HepG2 (cell line): ENCODE measurements around the gene STPG4. TPM values are rescaled to one million over a fixed set of nuclear protein-coding genes. Genes with fewer than 3 reads are reported as not detected.

Experiments
- AKAP8 ChIP-seq: sonication (generic); formaldehyde crosslinking; IDR thresholded peaks from 2 replicates; pipeline ENCODE4 v1.5.1; 2020; ENCODE audit warnings: mild to moderate bottlenecking, missing genetic modification reagents
- ARNTL ChIP-seq: sonication (generic); formaldehyde crosslinking; IDR thresholded peaks from 2 replicates; pipeline ENCODE4 v1.4.0; 2020; ENCODE audit warnings: mild to moderate bottlenecking, missing genetic modification reagents
- GPN1 ChIP-seq: sonication (generic); formaldehyde crosslinking; IDR thresholded peaks from 2 replicates; pipeline ENCODE4 v1.5.1; 2020; ENCODE audit warnings: missing genetic modification reagents, borderline replicate concordance
- HDAC2 ChIP-seq: sonication (generic); formaldehyde crosslinking; IDR thresholded peaks from 2 replicates; pipeline ENCODE4 v1.4.0; 2020; ENCODE audit warnings: missing genetic modification reagents
- HHEX ChIP-seq: IDR thresholded peaks from 2 replicates; pipeline ENCODE4 v1.6.1; 2016; ENCODE audit warnings: control low read depth
- NCOA1 ChIP-seq: sonication (generic); formaldehyde crosslinking; IDR thresholded peaks from 2 replicates; pipeline ENCODE4 v1.9.0; 2021; ENCODE audit warnings: missing genetic modification reagents
- NFKB2 ChIP-seq: sonication (generic); formaldehyde crosslinking; IDR thresholded peaks from 2 replicates; pipeline ENCODE4 v1.4.0; 2020; ENCODE audit warnings: missing genetic modification reagents, borderline replicate concordance
- PCBP2 ChIP-seq: fragments of 200-400 bp; formaldehyde crosslinking; optimal IDR thresholded peaks from 2 replicates; pipeline ENCODE3; 2018; ENCODE audit warnings: low read length, low read depth; ENCODE audit not compliant: poor library complexity, severe bottlenecking
- STAT5B ChIP-seq: sonication (generic); formaldehyde crosslinking; IDR thresholded peaks from 2 replicates; pipeline ENCODE4 v1.4.0; 2020; ENCODE audit warnings: missing genetic modification reagents
- ZNF10 ChIP-seq: sonication (generic); formaldehyde crosslinking; IDR thresholded peaks from 2 replicates; pipeline ENCODE4 v1.4.0; 2020; ENCODE audit warnings: mild to moderate bottlenecking, low read depth, missing genetic modification reagents, borderline replicate concordance
- ZNF136 ChIP-seq: sonication (generic); formaldehyde crosslinking; IDR thresholded peaks from 2 replicates; pipeline ENCODE4 v1.8.1; 2022; ENCODE audit warnings: low read depth, mild to moderate bottlenecking, moderate library complexity, missing genetic modification reagents
- ZNF225 ChIP-seq: sonication (generic); formaldehyde crosslinking; IDR thresholded peaks from 2 replicates; pipeline ENCODE4 v1.4.0; 2020; ENCODE audit warnings: mild to moderate bottlenecking, missing genetic modification reagents
- ZNF546 ChIP-seq: sonication (generic); formaldehyde crosslinking; conservative IDR thresholded peaks from 2 replicates; pipeline ENCODE4 v1.8.1; 2023; ENCODE audit warnings: mild to moderate bottlenecking, missing genetic modification reagents
- ZNF562 ChIP-seq: sonication (generic); formaldehyde crosslinking; IDR thresholded peaks from 2 replicates; pipeline ENCODE4 v1.8.0; 2022; ENCODE audit warnings: missing genetic modification reagents, borderline replicate concordance
- ZNF678 ChIP-seq: sonication (generic); formaldehyde crosslinking; IDR thresholded peaks from 2 replicates; pipeline ENCODE4 v1.4.0; 2020; ENCODE audit warnings: mild to moderate bottlenecking, missing genetic modification reagents
- ZNF713 ChIP-seq: sonication (generic); formaldehyde crosslinking; IDR thresholded peaks from 2 replicates; pipeline ENCODE4 v1.4.0; 2020; ENCODE audit warnings: mild to moderate bottlenecking, missing genetic modification reagents
- ZNF746 ChIP-seq: sonication (generic); formaldehyde crosslinking; IDR thresholded peaks from 2 replicates; pipeline ENCODE4 v1.8.0; 2022; ENCODE audit warnings: mild to moderate bottlenecking, missing genetic modification reagents
- ZNF83 ChIP-seq: sonication (generic); formaldehyde crosslinking; IDR thresholded peaks from 2 replicates; pipeline ENCODE4 v1.4.0; 2020; ENCODE audit warnings: missing genetic modification reagents, mild to moderate bottlenecking, borderline replicate concordance
- ZNF839 ChIP-seq: sonication (generic); formaldehyde crosslinking; IDR thresholded peaks from 2 replicates; pipeline ENCODE4 v1.4.0; 2020; ENCODE audit warnings: missing genetic modification reagents, mild to moderate bottlenecking, borderline replicate concordance
- polyA plus RNA-seq, 8 experiments: library from polyadenylated mRNA; depleted of rRNA in 3 of 8; stranded (reverse) in 7 of 8; unstranded in 1 of 8; fragments of >200 nt; fragmentation: Illumina TruSeq in 4 of 8; extraction: Trizol in 4 of 8; gene quantifications; 2 replicates each; pipeline versions ENCODE4 v1.2.1 to v1.2.3, GENCODE V29; 2011 to 2016; ENCODE audit warnings: low read depth in 4 of 8, missing spikeins in 1 of 8, mixed read lengths in 1 of 8; ENCODE audit not compliant: insufficient read depth in 1 of 8
- total RNA-seq, 5 experiments: library from RNA; depleted of rRNA; stranded (reverse); fragments of >200 nt; fragmentation: Illumina TruSeq; extraction: Trizol; gene quantifications; 2 replicates each; pipeline ENCODE4 v1.2.3, GENCODE V29; 2016; ENCODE audit warnings: low read depth in 1 of 5
- TF ChIP-seq, protein P1 (sequence below): sonication (generic); formaldehyde crosslinking; IDR thresholded peaks from 2 replicates; pipeline ENCODE4 v1.4.0; 2020; ENCODE audit warnings: mild to moderate bottlenecking, missing genetic modification reagents
- TF ChIP-seq, protein P2 (sequence below): fragments of 450-650 bp; IDR thresholded peaks from 2 replicates; pipeline ENCODE4 v1.6.1; 2017; ENCODE audit warnings: mild to moderate bottlenecking
- TF ChIP-seq, protein P3 (sequence below): sonication (generic); formaldehyde crosslinking; IDR thresholded peaks from 2 replicates; pipeline ENCODE4 v1.5.0; 2020; ENCODE audit warnings: mild to moderate bottlenecking, missing genetic modification reagents, borderline replicate concordance

Gene STPG4
- total and polyA plus RNA-seq, 2 of the 13 experiments (the other 11 are each of a cell fraction or from before 2014, with no cell fraction given): 0.11 to 0.15 TPM

DNA sequence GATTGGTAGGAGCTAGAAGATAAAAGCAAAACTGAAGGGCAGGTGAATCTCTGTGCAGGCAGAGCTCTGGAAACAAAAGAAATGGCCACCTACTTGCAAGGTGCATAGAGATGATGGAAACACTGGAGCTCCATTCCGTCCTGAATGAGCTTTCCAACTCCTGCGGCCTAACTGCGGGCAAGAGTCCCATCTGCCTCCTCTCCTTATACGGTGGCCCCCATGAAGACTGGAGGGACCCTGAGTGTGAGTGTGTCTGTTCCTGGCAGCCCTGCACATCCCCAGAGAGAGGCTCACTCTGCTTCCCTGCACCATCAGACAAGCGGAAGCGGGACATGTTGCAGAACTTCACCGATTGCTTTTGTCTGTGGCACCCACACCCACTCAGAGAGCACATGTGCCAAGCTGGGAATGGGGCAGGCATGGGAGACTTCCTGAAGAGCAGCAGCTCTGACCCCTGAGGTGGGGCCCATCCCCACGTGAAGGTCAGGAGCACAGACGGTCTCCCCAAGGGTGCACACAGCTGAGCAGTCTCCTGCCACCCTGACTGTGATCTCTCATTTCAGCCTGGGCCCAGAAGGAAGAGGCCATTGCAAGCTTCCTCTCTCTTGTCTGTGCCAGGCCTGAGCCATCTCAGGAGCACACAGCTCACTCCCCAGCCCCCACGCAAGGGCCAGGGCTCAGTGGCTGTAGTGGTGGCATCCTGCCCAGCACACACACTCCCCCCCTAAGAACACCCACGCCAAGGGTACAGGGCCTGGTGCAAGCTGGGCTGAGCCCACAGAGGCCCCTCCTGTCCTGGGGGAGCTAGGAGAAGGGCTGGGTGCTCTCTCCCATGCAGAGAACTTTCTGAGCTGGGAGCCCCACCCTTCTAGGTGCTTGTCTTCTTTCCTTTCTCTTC is 75.3 kb downstream of the STPG4 start (continued):
- TF ChIP-seq ZNF713 (0 out of 2 replicates have a peak, but pooled peaks have one; percentile 81), GPN1 (CRISPR knock-in tag) (no peak), ZNF546 (0 out of 2 replicates have a peak, but pooled peaks have one; percentile 68), AKAP8 (CRISPR knock-in tag) (peak; percentile 63), ZNF10 (no peak), ZNF83 (CRISPR knock-in tag) (0 out of 2 replicates have a peak, but pooled peaks have one; percentile 74), ZNF225 (CRISPR knock-in tag) (peak; percentile 80), HDAC2 (CRISPR knock-in tag) (peak; percentile 7; the same call in 1 of the 2 replicates), ZNF839 (CRISPR knock-in tag) (0 out of 2 replicates have a peak, but pooled peaks have one; percentile 80), ZNF562 (no peak), ZNF136 (CRISPR knock-in tag) (0 out of 2 replicates have a peak, but pooled peaks have one; percentile 61), NFKB2 (CRISPR knock-in tag) (no peak; the same call in 1 of the 2 replicates), PCBP2 (no peak), STAT5B (CRISPR knock-in tag) (no peak), ZNF678 (peak; percentile 50; the same call in 1 of the 2 replicates), ZNF746 (CRISPR knock-in tag) (no peak), ARNTL (0 out of 2 replicates have a peak, but pooled peaks have one; percentile 0), HHEX (CRISPR knock-in tag) (no peak), NCOA1 (CRISPR knock-in tag) (no peak)
- TF ChIP-seq, protein P1, sequence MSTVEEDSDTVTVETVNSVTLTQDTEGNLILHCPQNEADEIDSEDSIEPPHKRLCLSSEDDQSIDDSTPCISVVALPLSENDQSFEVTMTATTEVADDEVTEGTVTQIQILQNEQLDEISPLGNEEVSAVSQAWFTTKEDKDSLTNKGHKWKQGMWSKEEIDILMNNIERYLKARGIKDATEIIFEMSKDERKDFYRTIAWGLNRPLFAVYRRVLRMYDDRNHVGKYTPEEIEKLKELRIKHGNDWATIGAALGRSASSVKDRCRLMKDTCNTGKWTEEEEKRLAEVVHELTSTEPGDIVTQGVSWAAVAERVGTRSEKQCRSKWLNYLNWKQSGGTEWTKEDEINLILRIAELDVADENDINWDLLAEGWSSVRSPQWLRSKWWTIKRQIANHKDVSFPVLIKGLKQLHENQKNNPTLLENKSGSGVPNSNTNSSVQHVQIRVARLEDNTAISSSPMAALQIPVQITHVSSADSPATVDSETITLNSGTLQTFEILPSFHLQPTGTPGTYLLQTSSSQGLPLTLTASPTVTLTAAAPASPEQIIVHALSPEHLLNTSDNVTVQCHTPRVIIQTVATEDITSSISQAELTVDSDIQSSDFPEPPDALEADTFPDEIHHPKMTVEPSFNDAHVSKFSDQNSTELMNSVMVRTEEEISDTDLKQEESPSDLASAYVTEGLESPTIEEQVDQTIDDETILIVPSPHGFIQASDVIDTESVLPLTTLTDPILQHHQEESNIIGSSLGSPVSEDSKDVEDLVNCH: 0 out of 2 replicates have a peak, but pooled peaks have one; percentile 83
- TF ChIP-seq, protein P2, sequence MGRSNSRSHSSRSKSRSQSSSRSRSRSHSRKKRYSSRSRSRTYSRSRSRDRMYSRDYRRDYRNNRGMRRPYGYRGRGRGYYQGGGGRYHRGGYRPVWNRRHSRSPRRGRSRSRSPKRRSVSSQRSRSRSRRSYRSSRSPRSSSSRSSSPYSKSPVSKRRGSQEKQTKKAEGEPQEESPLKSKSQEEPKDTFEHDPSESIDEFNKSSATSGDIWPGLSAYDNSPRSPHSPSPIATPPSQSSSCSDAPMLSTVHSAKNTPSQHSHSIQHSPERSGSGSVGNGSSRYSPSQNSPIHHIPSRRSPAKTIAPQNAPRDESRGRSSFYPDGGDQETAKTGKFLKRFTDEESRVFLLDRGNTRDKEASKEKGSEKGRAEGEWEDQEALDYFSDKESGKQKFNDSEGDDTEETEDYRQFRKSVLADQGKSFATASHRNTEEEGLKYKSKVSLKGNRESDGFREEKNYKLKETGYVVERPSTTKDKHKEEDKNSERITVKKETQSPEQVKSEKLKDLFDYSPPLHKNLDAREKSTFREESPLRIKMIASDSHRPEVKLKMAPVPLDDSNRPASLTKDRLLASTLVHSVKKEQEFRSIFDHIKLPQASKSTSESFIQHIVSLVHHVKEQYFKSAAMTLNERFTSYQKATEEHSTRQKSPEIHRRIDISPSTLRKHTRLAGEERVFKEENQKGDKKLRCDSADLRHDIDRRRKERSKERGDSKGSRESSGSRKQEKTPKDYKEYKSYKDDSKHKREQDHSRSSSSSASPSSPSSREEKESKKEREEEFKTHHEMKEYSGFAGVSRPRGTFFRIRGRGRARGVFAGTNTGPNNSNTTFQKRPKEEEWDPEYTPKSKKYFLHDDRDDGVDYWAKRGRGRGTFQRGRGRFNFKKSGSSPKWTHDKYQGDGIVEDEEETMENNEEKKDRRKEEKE: no peak
- TF ChIP-seq, protein P3, sequence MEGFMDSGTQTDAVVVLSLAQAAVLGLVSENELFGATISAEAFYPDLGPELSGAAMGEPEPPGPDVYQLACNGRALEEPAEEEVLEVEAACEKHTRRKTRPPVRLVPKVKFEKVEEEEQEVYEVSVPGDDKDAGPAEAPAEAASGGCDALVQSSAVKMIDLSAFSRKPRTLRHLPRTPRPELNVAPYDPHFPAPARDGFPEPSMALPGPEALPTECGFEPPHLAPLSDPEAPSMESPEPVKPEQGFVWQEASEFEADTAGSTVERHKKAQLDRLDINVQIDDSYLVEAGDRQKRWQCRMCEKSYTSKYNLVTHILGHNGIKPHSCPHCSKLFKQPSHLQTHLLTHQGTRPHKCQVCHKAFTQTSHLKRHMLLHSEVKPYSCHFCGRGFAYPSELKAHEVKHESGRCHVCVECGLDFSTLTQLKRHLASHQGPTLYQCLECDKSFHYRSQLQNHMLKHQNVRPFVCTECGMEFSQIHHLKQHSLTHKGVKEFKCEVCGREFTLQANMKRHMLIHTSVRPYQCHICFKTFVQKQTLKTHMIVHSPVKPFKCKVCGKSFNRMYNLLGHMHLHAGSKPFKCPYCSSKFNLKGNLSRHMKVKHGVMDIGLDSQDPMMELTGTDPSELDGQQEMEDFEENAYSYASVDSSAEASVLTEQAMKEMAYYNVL (CRISPR knock-in tag): peak; percentile 65; the same call in 1 of the 2 replicates
